GM21515 (cell line): ENCODE data around the gene WDR64.

Experiments used
- ATAC-seq: cut with Tn5 transposase; IDR thresholded peaks from one replicate; pipeline ENCODE4 v1.9.1; 2021; ENCODE audit not compliant: unreplicated experiment

WDR64 gene

GRCh38 chr1:241652012-241652411 lies at the start of gene WDR64:
Gene WDR64, plus strand, starts transcription at chr1:241652281. Its CDS starts 204 bp downstream, at chr1:241652485.
- ATAC-seq = no peak

GRCh38 chr1:241603731-241604245 lies 48.3 kb upstream of the WDR64 start:
- no peak for ATAC-seq

GRCh38 chr1:241605146-241605805 lies 46.8 kb upstream of the WDR64 start:
- no peak for ATAC-seq

- ATAC-seq = no peak
These were observed 45.5 kb upstream of the WDR64 start for GRCh38 chr1:241606544-241606943.

- no peak for ATAC-seq
These were observed 44.6 kb upstream of the WDR64 start for GRCh38 chr1:241607497-241607896.

- ATAC-seq = no peak
These were observed 43.6 kb upstream of the WDR64 start for GRCh38 chr1:241608379-241609033.

- ATAC-seq = no peak
These were observed 41.8 kb upstream of the WDR64 start for GRCh38 chr1:241610056-241610815.

GRCh38 chr1:241611063-241611462 lies 41.0 kb upstream of the WDR64 start:
- ATAC-seq = peak; percentile 91

- no peak for ATAC-seq
These were observed 40.3 kb upstream of the WDR64 start for GRCh38 chr1:241611736-241612135.

GRCh38 chr1:241612533-241613477 lies 39.3 kb upstream of the WDR64 start:
- ATAC-seq = no peak

- no peak for ATAC-seq
These were observed 37.9 kb upstream of the WDR64 start for GRCh38 chr1:241614144-241614543.

- no peak for ATAC-seq
These were observed 37.5 kb upstream of the WDR64 start for GRCh38 chr1:241614572-241614971.

GRCh38 chr1:241615043-241615974 lies 36.8 kb upstream of the WDR64 start:
- ATAC-seq = no peak

- ATAC-seq = no peak
These were observed 34.7 kb upstream of the WDR64 start for GRCh38 chr1:241617426-241617825.

- no peak for ATAC-seq
These were observed 29.4 kb upstream of the WDR64 start for GRCh38 chr1:241622669-241623068.

GRCh38 chr1:241624935-241625334 lies 27.1 kb upstream of the WDR64 start:
- ATAC-seq = no peak

- ATAC-seq = peak; percentile 83
These were observed 24.4 kb upstream of the WDR64 start for GRCh38 chr1:241627453-241628259.

- ATAC-seq = no peak
These were observed 22.1 kb upstream of the WDR64 start for GRCh38 chr1:241630005-241630404.

- no peak for ATAC-seq
These were observed 21.6 kb upstream of the WDR64 start for GRCh38 chr1:241630476-241630875.
